SIG-M5 treated with dmso at 0.1 percent for 504 hours (cell line): Measurements from ENCODE around the gene ANAPC4.
"Not testable (repeated sequence)": the region's sequence is repeated elsewhere in the genome, so short reads cannot be mapped to it uniquely, and the experiment has no call there.

Experiments
- DNase-seq: peaks from one replicate; lab custom pipeline; 2025; ENCODE audit not compliant: unreplicated experiment; lab: John Stamatoyannopoulos, UW

ANAPC4 gene

DNA sequence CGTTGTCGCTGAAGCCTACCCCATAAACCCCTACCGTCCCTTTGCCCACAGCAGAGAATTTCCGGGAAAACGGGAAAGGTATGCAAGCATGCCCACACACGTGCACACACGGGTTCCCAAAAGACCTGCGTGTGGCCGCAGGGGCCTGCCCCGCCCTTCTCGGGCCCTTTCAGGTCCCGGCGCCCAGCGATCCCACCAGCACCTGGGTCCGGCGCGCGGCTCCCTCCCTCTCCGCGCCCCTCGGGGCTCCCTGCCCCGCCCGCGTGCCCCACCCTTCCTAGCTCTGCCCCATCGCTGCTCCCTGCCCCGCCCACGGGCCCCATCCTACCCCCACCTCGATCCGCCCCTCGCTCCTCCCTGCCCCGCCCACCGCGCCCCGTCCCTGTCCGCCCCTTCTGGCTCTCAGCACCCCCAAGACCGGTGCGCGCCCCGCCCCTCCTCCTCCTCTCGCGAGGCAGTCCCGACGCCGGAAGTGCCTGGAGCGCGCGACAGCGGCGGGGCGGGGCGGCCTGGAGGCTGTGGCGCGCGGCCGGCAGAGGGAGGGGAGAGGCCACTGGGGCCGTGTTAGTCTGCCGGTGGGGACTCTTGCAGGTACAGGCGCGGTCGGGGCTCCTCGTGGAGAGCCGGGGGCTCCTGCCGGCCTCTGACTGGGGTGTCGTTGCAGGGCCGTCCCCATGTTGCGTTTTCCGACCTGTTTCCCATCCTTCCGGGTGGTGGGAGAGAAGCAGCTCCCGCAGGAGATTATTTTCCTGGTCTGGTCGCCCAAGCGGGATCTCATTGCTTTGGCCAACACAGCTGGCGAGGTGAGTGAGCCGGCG, at the start of gene ANAPC4:
ANAPC4 (plus strand) TSS at position 510 of the 818 bp plus-strand sequence; CDS start at position 675, 165 bp downstream.
- DNase-seq = peak; percentile 83

DNA sequence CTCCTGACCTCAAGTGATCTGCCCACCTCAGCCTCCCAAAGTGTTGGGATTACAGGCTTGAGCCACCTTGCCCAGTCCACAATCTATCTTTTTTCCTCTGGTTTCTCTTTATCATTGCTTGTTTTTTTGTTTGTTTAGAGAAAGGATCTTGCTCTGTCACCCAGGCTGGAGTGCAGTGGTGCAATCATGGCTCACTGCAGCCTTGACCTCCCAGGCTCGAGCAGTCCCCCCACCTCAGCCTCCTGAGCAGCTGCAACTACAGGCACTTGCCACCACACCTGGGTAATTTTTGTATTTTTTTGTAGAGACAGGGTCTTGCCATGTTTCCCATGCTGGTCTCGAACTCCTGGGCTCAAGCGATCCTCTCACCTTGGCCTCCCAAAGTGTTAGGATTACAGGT, 48.6 kb upstream of the ANAPC4 start:
- DNase-seq = not testable (repeated sequence)

- no peak for DNase-seq
These were observed 46.7 kb upstream of the ANAPC4 start for GRCh38 chr4:25330335-25330734.

DNA sequence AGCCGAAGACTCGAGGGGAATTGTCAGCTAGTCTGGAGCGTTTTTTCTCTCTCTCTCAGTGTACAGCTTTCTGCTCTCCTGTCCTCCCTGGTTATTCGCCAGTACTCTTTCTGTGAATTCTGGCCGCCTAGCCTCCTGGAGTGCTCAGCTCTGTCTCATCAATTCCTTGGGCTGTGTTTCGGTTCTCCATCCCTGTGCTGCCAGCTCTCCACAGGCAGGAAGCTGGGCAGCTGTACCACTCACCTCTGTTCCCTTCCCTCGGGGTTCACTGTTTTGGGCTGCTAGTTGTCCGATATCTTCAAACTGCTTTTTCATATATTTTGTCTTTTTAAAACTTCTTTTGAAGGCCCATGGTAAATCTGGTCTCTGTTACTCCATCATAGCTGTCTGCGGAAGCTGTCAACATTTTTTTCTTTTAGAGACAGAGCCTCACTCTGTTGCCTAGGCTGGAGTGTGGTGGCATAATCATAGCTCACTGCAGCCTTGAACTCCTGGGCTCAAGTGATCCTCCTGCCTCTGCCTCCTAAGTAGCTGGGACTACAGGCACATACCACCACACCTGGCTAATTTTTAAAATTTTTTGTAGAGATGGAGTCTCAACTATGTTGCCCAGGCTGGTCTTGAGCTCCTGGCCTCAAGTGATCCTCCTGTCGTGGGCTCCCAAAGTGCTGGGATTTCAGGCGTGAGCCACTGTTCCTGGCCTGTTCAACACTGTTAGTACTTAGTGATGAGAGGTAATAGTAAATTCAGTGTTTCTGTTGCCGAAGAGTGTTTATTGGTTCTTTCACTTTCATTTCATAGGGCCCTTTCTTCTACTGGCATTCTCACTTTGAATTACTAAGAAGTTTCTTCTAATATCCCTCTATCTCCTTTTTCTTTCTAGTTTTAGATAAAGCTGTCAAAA, 45.9 kb upstream of the ANAPC4 start:
- no peak for DNase-seq

- DNase-seq = no peak
These were observed 33.4 kb upstream of the ANAPC4 start for GRCh38 chr4:25343671-25344070.

DNA sequence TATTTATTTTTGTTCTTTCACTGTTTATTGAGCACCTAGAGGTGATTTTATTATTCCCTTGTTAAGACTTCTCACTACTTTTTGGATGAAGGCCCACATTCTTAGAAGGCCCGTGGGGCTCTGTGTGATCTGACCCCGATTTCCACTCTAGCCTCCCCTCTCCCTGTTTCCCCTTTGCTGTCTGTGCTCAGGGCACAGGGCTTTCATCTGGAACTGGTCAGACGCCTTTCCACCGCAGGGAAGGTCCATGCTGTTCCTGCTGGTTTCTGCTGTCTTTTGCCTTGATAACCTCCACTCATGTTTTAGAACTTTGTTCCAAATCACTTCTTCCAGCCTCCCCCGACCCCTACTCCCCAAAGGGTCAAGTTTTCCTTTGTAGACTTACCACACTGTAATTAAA, 31.3 kb upstream of the ANAPC4 start:
- no peak for DNase-seq

- DNase-seq = no peak
These were observed 30.1 kb upstream of the ANAPC4 start for GRCh38 chr4:25346913-25347312.

- DNase-seq = no peak
These were observed 29.6 kb upstream of the ANAPC4 start for GRCh38 chr4:25347473-25347872.

- no peak for DNase-seq
These were observed 29.1 kb upstream of the ANAPC4 start for GRCh38 chr4:25347971-25348370.

GRCh38 chr4:25350561-25350960, 26.5 kb upstream of the ANAPC4 start:
- DNase-seq = no peak

GRCh38 chr4:25351777-25352416, 25.2 kb upstream of the ANAPC4 start:
- DNase-seq = no peak

GRCh38 chr4:25356068-25356467, 21.0 kb upstream of the ANAPC4 start:
- no peak for DNase-seq

GRCh38 chr4:25358515-25359275, 18.4 kb upstream of the ANAPC4 start:
- no peak for DNase-seq

GRCh38 chr4:25361253-25361652, 15.8 kb upstream of the ANAPC4 start:
- DNase-seq = no peak

DNA sequence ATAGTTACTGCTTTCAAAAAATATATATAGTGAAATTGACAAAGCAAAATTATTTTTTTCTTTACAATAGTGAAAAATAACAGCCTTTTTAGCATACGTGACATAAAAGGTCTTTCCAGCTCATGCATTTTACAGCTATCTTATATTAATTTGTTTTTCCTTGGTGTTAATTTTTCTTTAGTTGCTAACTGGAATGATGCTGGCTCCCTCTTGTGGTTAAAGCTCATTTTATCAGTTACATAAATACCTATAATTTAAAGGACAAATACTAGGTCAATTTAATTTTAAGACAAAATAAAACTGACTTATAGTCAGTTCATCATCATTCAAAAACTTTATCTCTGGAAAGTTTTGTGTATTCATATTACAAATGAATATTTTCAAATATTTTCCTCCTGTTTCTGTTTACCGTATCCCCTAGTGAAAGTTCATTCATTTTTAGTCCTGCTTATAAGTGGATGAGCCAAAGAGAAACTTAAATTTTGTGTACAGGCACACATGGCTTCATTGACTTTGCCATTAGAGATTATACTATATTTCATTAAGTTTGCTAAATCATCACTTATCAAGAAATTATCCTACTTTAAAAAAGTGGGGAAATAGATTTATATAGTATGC, 9.9 kb upstream of the ANAPC4 start:
- peak; percentile 36 for DNase-seq

DNA sequence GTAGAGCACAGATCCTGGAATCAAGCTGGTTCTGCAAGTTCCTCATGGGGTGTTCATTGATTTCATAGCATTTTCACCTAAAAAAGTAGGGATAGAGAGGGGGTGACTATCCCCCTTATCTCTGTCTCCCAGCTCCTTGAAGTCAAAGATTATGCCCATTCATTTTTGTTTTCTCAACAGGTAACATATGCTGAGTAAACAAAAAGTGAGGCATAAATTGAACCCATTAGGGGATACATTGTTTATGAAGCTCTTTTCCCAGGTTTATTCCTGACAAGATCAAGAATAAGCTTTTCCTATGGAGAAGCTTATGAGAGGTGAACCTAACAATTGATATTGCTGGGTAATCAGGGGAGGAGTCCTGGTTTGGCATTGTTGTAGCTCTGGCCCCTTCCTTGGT, 9.2 kb upstream of the ANAPC4 start:
- DNase-seq = no peak

- DNase-seq = no peak
These were observed 8.7 kb upstream of the ANAPC4 start for GRCh38 chr4:25368315-25368714.

DNA sequence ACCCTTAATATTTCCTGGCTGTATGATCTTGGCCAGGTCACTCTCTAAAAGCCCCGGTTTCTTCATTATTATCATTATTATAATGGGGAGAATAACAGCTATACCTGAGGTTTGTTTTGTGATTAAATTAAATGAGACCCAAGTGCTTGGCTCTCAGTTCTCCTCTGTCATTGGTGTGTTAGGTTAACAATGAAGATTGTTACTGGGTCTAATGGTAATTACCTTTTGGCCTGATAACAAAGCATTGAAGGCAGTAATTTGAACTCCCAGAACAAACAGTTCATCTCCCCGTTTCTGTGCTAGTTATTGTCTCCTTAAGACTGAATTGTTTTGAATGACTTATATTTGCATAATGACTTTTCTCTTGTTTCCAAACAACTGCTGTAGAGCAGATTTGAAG, 6.8 kb upstream of the ANAPC4 start:
- no peak for DNase-seq

- DNase-seq = peak; percentile 6
These were observed 4.5 kb upstream of the ANAPC4 start for GRCh38 chr4:25372549-25372948.
